Endodermal cell (in vitro differentiated cells): ENCODE measurements around the gene SMIM33. TPM values are rescaled to one million over a fixed set of nuclear protein-coding genes. Genes with fewer than 3 reads are reported as not detected.
A peak's percentile ranks its signal among the peaks of the same experiment; 100 is the strongest.
"Not testable (repeated sequence)": the region's sequence is repeated elsewhere in the genome, so short reads cannot be mapped to it uniquely, and the experiment has no call there.

Experiments used
- DNase-seq: peaks from one replicate; pipeline ENCODE4 v3.0.0-alpha.2; 2017
- H3K27ac ChIP-seq: 2 replicates; pipeline ENCODE4 v1.5.1; 2013; ENCODE audit warnings: mild to moderate bottlenecking, low read depth, low read length, moderate library complexity
- H3K27me3 ChIP-seq: 2 replicates; pipeline ENCODE4 v1.6.1; 2013; ENCODE audit warnings: mild to moderate bottlenecking, low read length, moderate library complexity; ENCODE audit not compliant: insufficient read depth, control insufficient read depth, poor library complexity, severe bottlenecking
- H3K36me3 ChIP-seq: 2 replicates; pipeline ENCODE4 v1.7.0; 2013; ENCODE audit warnings: mild to moderate bottlenecking, low read length, moderate library complexity; ENCODE audit not compliant: control insufficient read depth, insufficient read depth
- H3K4me1 ChIP-seq: one replicate; pipeline ENCODE4 v1.7.0; 2013; ENCODE audit warnings: low read length; ENCODE audit not compliant: control insufficient read depth, insufficient read depth
- H3K4me3 ChIP-seq: 2 replicates; pipeline ENCODE4 v1.5.1; 2013; ENCODE audit warnings: mild to moderate bottlenecking, low read length, moderate library complexity
- H3K9ac ChIP-seq: 2 replicates; pipeline ENCODE4 v1.6.1; 2013; ENCODE audit warnings: mild to moderate bottlenecking, low read length, moderate library complexity; ENCODE audit not compliant: poor library complexity, severe bottlenecking; ENCODE audit errors: extremely low read depth
- H3K9me3 ChIP-seq: 2 replicates; pipeline ENCODE4 v1.6.1; 2013; ENCODE audit warnings: mild to moderate bottlenecking, low read length, moderate library complexity; ENCODE audit not compliant: control insufficient read depth
- H3K27ac Mint-ChIP-seq: 2 replicates; pipeline ENCODE4 v1.8.0; 2020; ENCODE audit warnings: mixed read lengths
- H3K27me3 Mint-ChIP-seq: 2 replicates; pipeline ENCODE4 v1.8.0; 2021; ENCODE audit warnings: mild to moderate bottlenecking, mixed read lengths; ENCODE audit not compliant: insufficient read depth
- H3K36me3 Mint-ChIP-seq: 2 replicates; pipeline ENCODE4 v1.8.0; 2020; ENCODE audit warnings: low read depth, mixed read lengths
- H3K4me1 Mint-ChIP-seq: 2 replicates; pipeline ENCODE4 v1.8.0; 2020; ENCODE audit warnings: mixed read lengths
- H3K4me3 Mint-ChIP-seq: 2 replicates; pipeline ENCODE4 v1.8.0; 2020; ENCODE audit warnings: mild to moderate bottlenecking, moderate library complexity, mixed read lengths
- H3K9me3 Mint-ChIP-seq: 2 replicates; pipeline ENCODE4 v1.8.0; 2020; ENCODE audit warnings: mild to moderate bottlenecking, mixed read lengths
- CTCF ChIP-seq: fragments of 200-600 bp; sonication (generic); conservative IDR thresholded peaks from 2 replicates; pipeline ENCODE4 v1.5.0; 2021; ENCODE audit warnings: antibody characterized with exemption, mild to moderate bottlenecking
- WGBS, 2 experiments: methylation state at CpG; one replicate each; pipeline versions ENCODE4 v1.1.5 to v1.1.7; 2013; ENCODE audit warnings: missing lambda C conversion rate in 2 of 2, mixed read lengths in 1 of 2; ENCODE audit not compliant: insufficient coverage in 1 of 2, insufficient read length in 1 of 2; 5-methylcytosine and 5-hydroxymethylcytosine counted together
- total RNA-seq, 2 donors: library from RNA; stranded (reverse); fragmentation: NEBNext Ultra II Directional in 1 of 2; extraction: Animal tissue kit (Norgen Biotek cat#: 25700) in 1 of 2; gene quantifications; 2 replicates in 1 of 2; 3 replicates in 1 of 2; pipeline ENCODE4 v1.2.1, GENCODE V29; 2021

SMIM33 gene
- total RNA-seq, 2 donors from 2014 or later = not detected

- Histone ChIP-seq H3K27me3 (no peaks in the 10 kb centered on the region), H3K9ac (no peak overlapping the region), H3K4me1 (no peaks in the 10 kb centered on the region), H3K4me3 (no peak overlapping the region), H3K36me3 (no peaks in the 10 kb centered on the region), H3K9me3 (no peaks in the 10 kb centered on the region), H3K27ac (no peak overlapping the region)
- no peak for TF ChIP-seq CTCF
- Mint-ChIP-seq H3K27ac (no peak overlapping the region), H3K4me1 (peaks cover 11% of the 10 kb centered on the region), H3K27me3 (no peaks in the 10 kb centered on the region), H3K36me3 (no peaks in the 10 kb centered on the region), H3K4me3 (no peak overlapping the region), H3K9me3 (peaks cover 6% of the 10 kb centered on the region)
- DNase-seq = no peak
- 87 to 94% methylated on average over 6 of the region's 6 CpGs for WGBS, 2 experiments
These were observed 42.1 kb downstream of the SMIM33 start for GRCh38 chr5:139512786-139513390.

- H3K4me3 Mint-ChIP-seq, H3K36me3 Mint-ChIP-seq, H3K27me3 Mint-ChIP-seq, H3K27ac Mint-ChIP-seq, H3K9ac ChIP-seq, H3K27me3 ChIP-seq, H3K36me3 ChIP-seq, H3K9me3 Mint-ChIP-seq, H3K27ac ChIP-seq, H3K9me3 ChIP-seq, H3K4me3 ChIP-seq, H3K4me1 ChIP-seq: not testable (repeated sequence)
- 84 to 87% methylated on average over 3 to 5 of the region's 5 CpGs for WGBS, 2 experiments
- H3K4me1 Mint-ChIP-seq = peaks cover 15% of the 10 kb centered on the region
- DNase-seq = peak; percentile 95
- TF ChIP-seq CTCF = peak; percentile 88
These were observed 42.6 kb downstream of the SMIM33 start for GRCh38 chr5:139513434-139513833.

GRCh38 chr5:139513852-139514485 is 43.2 kb downstream of the SMIM33 start:
- Histone ChIP-seq H3K4me3 (no peak overlapping the region), H3K27ac (no peak overlapping the region), H3K9me3 (no peaks in the 10 kb centered on the region), H3K36me3 (no peaks in the 10 kb centered on the region), H3K4me1 (no peaks in the 10 kb centered on the region), H3K27me3 (no peaks in the 10 kb centered on the region), H3K9ac (no peak overlapping the region)
- WGBS, 2 experiments = 93 to 97% methylated on average over 5 to 6 of the region's 6 CpGs
- no peak for DNase-seq
- Mint-ChIP-seq H3K27ac (no peak overlapping the region), H3K27me3 (no peaks in the 10 kb centered on the region), H3K4me1 (peaks cover 20% of the 10 kb centered on the region), H3K36me3 (no peaks in the 10 kb centered on the region), H3K9me3 (peaks cover 6% of the 10 kb centered on the region), H3K4me3 (no peak overlapping the region)
- no peak for TF ChIP-seq CTCF
